Uterus (tissue), 4 donors: ENCODE data around the gene RECQL5. TPM values are rescaled to one million over a fixed set of nuclear protein-coding genes. Genes with fewer than 3 reads are reported as not detected.

Source experiments
- DNase-seq, 2 donors: peaks; one replicate each; pipeline ENCODE4 v3.0.0-alpha.2; 2019 to 2020
- H3K27ac ChIP-seq, 2 donors: fragments of 200-600 bp; sonication (generic); 1 replicate in 1 of 2; 2 replicates in 1 of 2; pipeline ENCODE4 v1.5.1; 2016 to 2018
- H3K27me3 ChIP-seq, 2 donors: fragments of 200-600 bp; sonication (generic); one replicate each; pipeline ENCODE4 v1.5.1; 2018 to 2019; ENCODE audit warnings: control low read depth in 1 of 2
- H3K36me3 ChIP-seq, 2 donors: fragments of 200-600 bp; sonication (generic); one replicate each; pipeline ENCODE4 v1.5.1; 2019; ENCODE audit warnings: control low read depth in 1 of 2
- H3K4me1 ChIP-seq, 2 donors: fragments of 200-600 bp; sonication (generic); one replicate each; pipeline ENCODE4 v1.5.1; 2018 to 2019; ENCODE audit warnings: control low read depth in 1 of 2
- H3K4me3 ChIP-seq, 2 donors: fragments of 200-600 bp; sonication (generic); 1 replicate in 1 of 2; 2 replicates in 1 of 2; pipeline ENCODE4 v1.5.1; 2018 to 2019; ENCODE audit warnings: mild to moderate bottlenecking in 1 of 2
- H3K9me3 ChIP-seq, 2 donors: fragments of 200-600 bp; sonication (generic); one replicate each; pipeline ENCODE4 v1.5.1; 2019; ENCODE audit warnings: control low read depth in 1 of 2
- POLR2A ChIP-seq, 2 donors: fragments of 450-650 bp; IDR thresholded peaks; one replicate each; pipeline ENCODE4 v1.6.1; 2016; ENCODE audit warnings: antibody characterized with exemption in 2 of 2, mild to moderate bottlenecking in 1 of 2, moderate library complexity in 1 of 2
- intact Hi-C: fragments of 100-400 bp; cut with DNase I; formaldehyde crosslinking; loops from one replicate; pipeline ENCODE4 v1.15.1; 2023; ENCODE audit warnings: low total_unique reads
- total RNA-seq, 4 donors: library from RNA; depleted of rRNA in 3 of 4; stranded (reverse); fragments of >200 nt in 3 of 4; gene quantifications; one replicate each; pipeline versions ENCODE4 v1.1.0 to v1.2.4, GENCODE V29; 2014 to 2023
- TF ChIP-seq, protein P1 (sequence below), 4 experiments: fragments of 200-600 bp in 2 of 4; fragments of 450-650 bp in 2 of 4; sonication (generic) in 2 of 4; IDR thresholded peaks; one replicate each; pipeline ENCODE4 v1.5.1; 2016 to 2019; ENCODE audit warnings: antibody characterized with exemption in 4 of 4, mild to moderate bottlenecking in 2 of 4, moderate library complexity in 1 of 4
- donor health status: DM: yes; HTN: yes; CAD: no.

The RECQL5 gene
- total RNA-seq, 4 donors from 2014 or later = 0.59 to 22.7 (median 11.9) TPM

DNA sequence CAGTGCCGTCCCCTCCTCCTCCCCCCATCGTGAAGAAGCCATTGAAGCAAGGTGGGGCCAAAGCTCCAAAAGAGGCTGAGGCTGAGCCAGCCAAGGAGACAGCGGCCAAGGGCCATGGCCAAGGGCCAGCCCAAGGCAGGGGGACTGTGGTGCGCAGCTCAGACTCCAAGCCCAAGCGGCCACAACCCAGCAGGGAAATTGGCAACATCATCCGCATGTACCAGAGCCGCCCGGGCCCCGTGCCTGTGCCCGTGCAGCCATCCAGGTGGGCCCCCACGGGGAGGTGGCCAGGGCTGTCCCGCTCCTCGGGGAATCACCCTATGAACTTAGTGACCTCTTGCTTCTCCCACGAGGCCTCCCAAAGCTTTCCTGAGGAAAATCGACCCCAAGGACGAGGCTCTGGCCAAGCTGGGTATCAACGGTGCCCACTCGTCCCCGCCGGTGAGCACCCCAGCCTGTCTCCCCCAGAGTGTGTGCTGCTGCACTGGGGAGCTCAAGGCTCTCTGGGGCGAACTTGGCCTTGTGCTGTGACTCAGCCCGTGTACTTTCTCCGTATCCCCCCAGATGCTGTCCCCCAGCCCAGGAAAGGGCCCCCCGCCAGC lies 50.3 kb downstream of the RECQL5 start:
- DNase-seq = no peak
- Histone ChIP-seq H3K4me1 (no peaks in the 10 kb centered on the region), H3K36me3 (no peaks in the 10 kb centered on the region), H3K4me3 (no peak overlapping the region), H3K27ac (no peak overlapping the region), H3K27me3 (no peaks in the 10 kb centered on the region), H3K9me3 (no peaks in the 10 kb centered on the region)
- intact Hi-C loops = no loop called here
- TF ChIP-seq, protein P1, sequence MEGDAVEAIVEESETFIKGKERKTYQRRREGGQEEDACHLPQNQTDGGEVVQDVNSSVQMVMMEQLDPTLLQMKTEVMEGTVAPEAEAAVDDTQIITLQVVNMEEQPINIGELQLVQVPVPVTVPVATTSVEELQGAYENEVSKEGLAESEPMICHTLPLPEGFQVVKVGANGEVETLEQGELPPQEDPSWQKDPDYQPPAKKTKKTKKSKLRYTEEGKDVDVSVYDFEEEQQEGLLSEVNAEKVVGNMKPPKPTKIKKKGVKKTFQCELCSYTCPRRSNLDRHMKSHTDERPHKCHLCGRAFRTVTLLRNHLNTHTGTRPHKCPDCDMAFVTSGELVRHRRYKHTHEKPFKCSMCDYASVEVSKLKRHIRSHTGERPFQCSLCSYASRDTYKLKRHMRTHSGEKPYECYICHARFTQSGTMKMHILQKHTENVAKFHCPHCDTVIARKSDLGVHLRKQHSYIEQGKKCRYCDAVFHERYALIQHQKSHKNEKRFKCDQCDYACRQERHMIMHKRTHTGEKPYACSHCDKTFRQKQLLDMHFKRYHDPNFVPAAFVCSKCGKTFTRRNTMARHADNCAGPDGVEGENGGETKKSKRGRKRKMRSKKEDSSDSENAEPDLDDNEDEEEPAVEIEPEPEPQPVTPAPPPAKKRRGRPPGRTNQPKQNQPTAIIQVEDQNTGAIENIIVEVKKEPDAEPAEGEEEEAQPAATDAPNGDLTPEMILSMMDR (IDR thresholded peaks at IDR 0.05) = no peak

- no peaks in the 10 kb centered on the region for H3K36me3 ChIP-seq
- H3K4me1 ChIP-seq = no peaks in the 10 kb centered on the region
- intact Hi-C loops = no loop called here
- no peak overlapping the region for H3K4me3 ChIP-seq
- no peaks in the 10 kb centered on the region for H3K9me3 ChIP-seq
- H3K27me3 ChIP-seq = no peaks in the 10 kb centered on the region
- TF ChIP-seq, protein P1 (IDR thresholded peaks at IDR 0.05) = no peak
- TF ChIP-seq POLR2A (IDR thresholded peaks at IDR 0.05) = no peak
- no peak overlapping the region for H3K27ac ChIP-seq
- DNase-seq = no peak
Observed at GRCh38 chr17:75615301-75615700, 51.7 kb downstream of the RECQL5 start.

DNA sequence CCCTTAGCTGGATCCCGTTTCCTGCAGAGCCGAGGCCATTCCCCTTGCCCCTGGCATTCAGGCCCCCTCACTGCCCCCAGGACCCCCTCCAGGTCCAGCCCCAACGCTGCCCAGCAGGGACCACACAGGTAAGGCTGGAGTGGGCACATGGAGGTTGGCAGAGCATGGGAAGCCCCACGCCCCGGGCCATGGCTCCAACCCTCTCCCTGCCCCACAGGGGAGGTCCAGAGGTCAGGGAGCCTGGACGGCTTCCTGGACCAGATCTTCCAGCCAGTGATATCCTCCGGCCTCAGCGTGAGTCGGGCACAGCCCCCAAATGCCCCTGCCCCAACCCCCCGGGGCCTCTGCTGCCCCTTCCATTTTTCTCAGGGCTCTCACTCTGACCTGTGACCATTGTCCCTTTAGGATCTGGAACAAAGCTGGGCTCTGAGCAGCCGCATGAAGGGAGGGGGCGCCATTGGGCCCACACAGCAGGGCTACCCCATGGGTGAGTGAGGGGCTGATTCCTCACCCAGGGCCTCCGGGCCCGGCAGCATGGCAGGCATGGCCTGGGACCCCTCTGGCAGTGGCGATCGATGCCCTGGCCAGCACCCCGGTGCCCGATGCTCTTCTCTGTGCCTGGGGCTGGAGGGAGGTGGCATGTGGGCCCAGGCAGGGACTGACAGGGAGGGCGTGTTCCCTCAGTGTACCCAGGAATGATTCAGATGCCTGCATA lies 52.2 kb downstream of the RECQL5 start:
- no peaks in the 10 kb centered on the region for H3K27me3 ChIP-seq
- no peak for DNase-seq
- H3K4me3 ChIP-seq = no peak overlapping the region
- no peak overlapping the region for H3K27ac ChIP-seq
- TF ChIP-seq, protein P1 (IDR thresholded peaks at IDR 0.05) = no peak
- no peak for TF ChIP-seq POLR2A (IDR thresholded peaks at IDR 0.05)
- intact Hi-C loops = no loop called here
- no peaks in the 10 kb centered on the region for H3K36me3 ChIP-seq
- H3K9me3 ChIP-seq = no peaks in the 10 kb centered on the region
- H3K4me1 ChIP-seq = no peaks in the 10 kb centered on the region

- Histone ChIP-seq H3K27ac (no peak overlapping the region), H3K27me3 (no peaks in the 10 kb centered on the region), H3K36me3 (no peaks in the 10 kb centered on the region), H3K9me3 (no peaks in the 10 kb centered on the region), H3K4me3 (no peak overlapping the region), H3K4me1 (no peaks in the 10 kb centered on the region)
- no peak for DNase-seq
- intact Hi-C loops = no loop called here
- TF ChIP-seq, protein P1 (IDR thresholded peaks at IDR 0.05) = no peak
- TF ChIP-seq POLR2A (IDR thresholded peaks at IDR 0.05) = no peak
Observed at GRCh38 chr17:75614006-75614405, 52.9 kb downstream of the RECQL5 start.

GRCh38 chr17:75612906-75613626 lies 53.9 kb downstream of the RECQL5 start:
- Histone ChIP-seq H3K27me3 (no peaks in the 10 kb centered on the region), H3K4me3 (no peak overlapping the region), H3K4me1 (no peaks in the 10 kb centered on the region), H3K36me3 (no peaks in the 10 kb centered on the region), H3K27ac (no peak overlapping the region), H3K9me3 (no peaks in the 10 kb centered on the region)
- intact Hi-C loops = no loop called here
- no peak for DNase-seq
- TF ChIP-seq POLR2A (IDR thresholded peaks at IDR 0.05) = no peak
- TF ChIP-seq, protein P1 (IDR thresholded peaks at IDR 0.05) = no peak
